Endothelial cell of umbilical vein (primary cell): ENCODE results near the gene IL15. TPM values are rescaled to one million over a fixed set of nuclear protein-coding genes. Genes with fewer than 3 reads are reported as not detected.

ENCODE experiments used
- BruUV-seq: library from RNA; stranded (reverse); fragments of 400-500 nt; replicated peaks from 2 replicates; lab custom pipeline; 2021; lab: Mats Ljungman, UMichigan
- CTCF ChIA-PET: fragments of 300-600, 350-600 bp; sonication (Branson Sonifier 250); formaldehyde crosslinking; loops from one replicate; lab custom pipeline; 2021; ENCODE audit warnings: antibody characterized with exemption, inconsistent platforms; lab: Charles Lee
- POLR2A ChIA-PET: fragments of 300-600, 350-600 bp; sonication (Branson Sonifier 250); formaldehyde crosslinking; loops from one replicate; lab custom pipeline; 2021; ENCODE audit warnings: antibody characterized with exemption, inconsistent platforms; lab: Charles Lee
- DNase-seq: peaks from one replicate; pipeline ENCODE4 v3.0.0-alpha.2; 2011; ENCODE audit warnings: low read depth, low spot score
- FAIRE-seq: peaks from 2 replicates; lab custom pipeline; 2011; peaks lifted over from hg19 to GRCh38; lab: Jason Lieb, UNC
- H2AFZ ChIP-seq: 2 replicates; pipeline ENCODE4 v1.6.0; 2012; ENCODE audit warnings: low read depth, low read length, control low read depth, inconsistent platforms
- H3K27ac ChIP-seq: 2 replicates; pipeline ENCODE4 v1.5.1; 2011; ENCODE audit warnings: low read depth, mild to moderate bottlenecking, control low read depth, low read length, moderate library complexity; ENCODE audit not compliant: insufficient read depth
- H3K27me3 ChIP-seq, 2 experiments: 2 replicates each; pipeline versions ENCODE4 v1.6.0 to v1.6.1; 2011; ENCODE audit warnings: low read length in 2 of 2, mixed read lengths in 1 of 2; ENCODE audit not compliant: control insufficient read depth in 2 of 2, insufficient read depth in 2 of 2
- H3K36me3 ChIP-seq, 2 experiments: 2 replicates in 1 of 2; 3 replicates in 1 of 2; pipeline ENCODE4 v1.5.1; 2011; ENCODE audit warnings: low read length in 2 of 2, mild to moderate bottlenecking in 1 of 2, moderate library complexity in 1 of 2; ENCODE audit not compliant: control insufficient read depth in 2 of 2, insufficient read depth in 2 of 2; ENCODE audit errors: extremely low read depth in 1 of 2
- H3K4me1 ChIP-seq: 3 replicates; pipeline ENCODE4 v1.5.1; 2011; ENCODE audit warnings: mild to moderate bottlenecking, low read length; ENCODE audit not compliant: control insufficient read depth, insufficient read depth; ENCODE audit errors: extremely low read depth
- H3K4me2 ChIP-seq: 2 replicates; pipeline ENCODE4 v1.6.1; 2011; ENCODE audit warnings: low read length, control low read depth, mixed read lengths; ENCODE audit not compliant: insufficient read depth
- H3K4me3 ChIP-seq, 3 experiments: fragments of 200-600 bp in 1 of 3; sonication (generic), shearing (Covaris generic) in 1 of 3; replicated peaks in 1 of 3; 2 replicates each; pipeline ENCODE4 v1.5.1; 2011 to 2016; ENCODE audit warnings: control low read depth in 3 of 3, low read length in 3 of 3, mild to moderate bottlenecking in 2 of 3, inconsistent platforms in 1 of 3, low read depth in 1 of 3, moderate library complexity in 1 of 3; ENCODE audit not compliant: insufficient read depth in 1 of 3
- H3K79me2 ChIP-seq: 2 replicates; pipeline ENCODE4 v1.6.0; 2012; ENCODE audit warnings: low read length, inconsistent platforms; ENCODE audit not compliant: control insufficient read depth, insufficient read depth
- H3K9ac ChIP-seq: replicated peaks from 2 replicates; pipeline ENCODE3; 2011; ENCODE audit warnings: low read length, control low read depth; ENCODE audit not compliant: insufficient read depth; ENCODE audit errors: extremely low read depth
- H3K9me1 ChIP-seq: replicated peaks from 3 replicates; pipeline ENCODE4 v1.6.0; 2011; ENCODE audit warnings: mild to moderate bottlenecking, low read length; ENCODE audit not compliant: control insufficient read depth, insufficient read depth; ENCODE audit errors: extremely low read depth
- H3K9me3 ChIP-seq: replicated peaks from 2 replicates; pipeline ENCODE4 v1.5.1; 2012; ENCODE audit warnings: low read length, inconsistent platforms; ENCODE audit not compliant: control insufficient read depth, insufficient read depth
- H4K20me1 ChIP-seq: replicated peaks from 2 replicates; pipeline ENCODE3; 2011; ENCODE audit warnings: mild to moderate bottlenecking, low read length; ENCODE audit not compliant: control insufficient read depth, insufficient read depth; ENCODE audit errors: extremely low read depth
- CTCF ChIP-seq, 2 donors: IDR thresholded peaks; 1 replicate in 1 of 2; 2 replicates in 1 of 2; pipeline ENCODE4 v1.5.1; 2011; ENCODE audit warnings: low read length in 2 of 2, mild to moderate bottlenecking in 2 of 2, moderate library complexity in 2 of 2, control low read depth in 1 of 2, inconsistent platforms in 1 of 2, low read depth in 1 of 2; ENCODE audit not compliant: insufficient read depth in 1 of 2; ENCODE audit errors: extremely low read depth in 1 of 2
- EZH2 ChIP-seq: IDR thresholded peaks from 2 replicates; pipeline ENCODE4 v1.6.1; 2012; ENCODE audit warnings: borderline replicate concordance, low read depth, mild to moderate bottlenecking, moderate library complexity, low read length, inconsistent platforms; ENCODE audit not compliant: severe bottlenecking
- FOS ChIP-seq: IDR thresholded peaks from 2 replicates; pipeline ENCODE4 v1.6.1; 2011; ENCODE audit warnings: mild to moderate bottlenecking, low read length, moderate library complexity, borderline replicate concordance; ENCODE audit not compliant: insufficient read depth
- JUN ChIP-seq: IDR thresholded peaks from 2 replicates; pipeline ENCODE4 v1.6.1; 2011; ENCODE audit warnings: borderline replicate concordance, low read depth; ENCODE audit not compliant: insufficient read length, insufficient read depth
- MYC ChIP-seq: IDR thresholded peaks from one replicate; pipeline ENCODE4 v1.6.1; 2011; ENCODE audit warnings: mild to moderate bottlenecking, low read depth, low read length
- POLR2AphosphoS5 ChIP-seq: IDR thresholded peaks from 2 replicates; pipeline ENCODE4 v1.6.1; 2012; ENCODE audit warnings: low read depth, mild to moderate bottlenecking, control low read depth, low read length, moderate library complexity; ENCODE audit not compliant: insufficient read depth
- dilution Hi-C: fragments of 300-500 bp; cut with MboI; formaldehyde crosslinking; loops from one replicate; pipeline ENCODE4 v1.15.0; 2019; ENCODE audit warnings: low sequenced_read_pairs; ENCODE audit not compliant: extremely low pct_ligation_motif_present
- intact Hi-C: fragments of 100-400 bp; cut with micrococcal nuclease; formaldehyde crosslinking; loops from one replicate; pipeline ENCODE4 v1.10.0; 2022
- polyA plus RNA-seq, 4 experiments: library from polyadenylated mRNA; depleted of rRNA in 3 of 4; stranded (reverse) in 3 of 4; unstranded in 1 of 4; fragments of >200 nt; gene quantifications; 2 replicates each; pipeline versions ENCODE4 v1.2.1 to v1.2.3, GENCODE V29; 2011 to 2012; ENCODE audit warnings: missing spikeins in 1 of 4
- total RNA-seq: library from RNA; stranded (reverse); gene quantifications from 2 replicates; pipeline ENCODE4 v1.2.3, GENCODE V29; 2021

IL15 gene
- total and polyA plus RNA-seq, 2 donors (not counting 3 experiments of a cell fraction or from before 2014, with no cell fraction given), result 3.0 to 3.1 TPM

GRCh38 chr4:141660880-141661279 is 24.5 kb downstream of the IL15 start:
- intact Hi-C loops (no loop called here), dilution Hi-C loops (no loop called here)
- FAIRE-seq (no peak), DNase-seq (no peak)
- Histone ChIP-seq H3K36me3 (no peaks in the 10 kb centered on the region), H3K9ac (no peak overlapping the region), H4K20me1 (no peaks in the 10 kb centered on the region), H2AFZ (no peak overlapping the region), H3K4me3 (no peak overlapping the region), H3K4me1 (no peaks in the 10 kb centered on the region), H3K27me3 (no peaks in the 10 kb centered on the region), H3K9me1 (no peaks in the 10 kb centered on the region), H3K4me2 (no peak overlapping the region), H3K9me3 (no peaks in the 10 kb centered on the region), H3K79me2 (no peaks in the 10 kb centered on the region), H3K27ac (no peak overlapping the region)
- ChIA-PET CTCF (no interaction called here), POLR2A (no interaction called here)
- TF ChIP-seq JUN (no peak), MYC (no peak), FOS (no peak)
- BruUV-seq, result no TSS peak

GRCh38 chr4:141668200-141668910 is 32.0 kb downstream of the IL15 start:
- FAIRE-seq (no peak), DNase-seq (no peak)
- Histone ChIP-seq H3K4me3 (no peak overlapping the region), H2AFZ (no peak overlapping the region), H3K27me3 (no peaks in the 10 kb centered on the region), H3K36me3 (no peaks in the 10 kb centered on the region), H3K9ac (no peak overlapping the region), H3K4me2 (no peak overlapping the region), H3K27ac (no peak overlapping the region), H3K9me3 (no peaks in the 10 kb centered on the region), H3K9me1 (no peaks in the 10 kb centered on the region), H3K4me1 (no peaks in the 10 kb centered on the region), H3K79me2 (no peaks in the 10 kb centered on the region), H4K20me1 (no peaks in the 10 kb centered on the region)
- dilution Hi-C loops (no loop called here), intact Hi-C loops (no loop called here)
- BruUV-seq, result no TSS peak
- ChIA-PET POLR2A (no interaction called here), CTCF (no interaction called here)
- TF ChIP-seq CTCF (IDR thresholded peaks at IDR 0.05; ENCODE audit: extremely low read depth in 1 of 2, insufficient read depth in 1 of 2, low read depth in 1 of 2, low read length in 2 of 2), result no peak
- TF ChIP-seq FOS, result no peak
- TF ChIP-seq POLR2AphosphoS5, result no peak
- no peak for TF ChIP-seq EZH2
